Endothelial cell of hepatic sinusoid (primary cell): ENCODE measurements around the gene LZTFL1.

ENCODE experiments used
- in situ Hi-C: cut with HindIII; loops from 2 replicates; pipeline ENCODE4 v1.10.0; 2017; ENCODE audit warnings: low sequenced_read_pairs

The LZTFL1 gene

DNA sequence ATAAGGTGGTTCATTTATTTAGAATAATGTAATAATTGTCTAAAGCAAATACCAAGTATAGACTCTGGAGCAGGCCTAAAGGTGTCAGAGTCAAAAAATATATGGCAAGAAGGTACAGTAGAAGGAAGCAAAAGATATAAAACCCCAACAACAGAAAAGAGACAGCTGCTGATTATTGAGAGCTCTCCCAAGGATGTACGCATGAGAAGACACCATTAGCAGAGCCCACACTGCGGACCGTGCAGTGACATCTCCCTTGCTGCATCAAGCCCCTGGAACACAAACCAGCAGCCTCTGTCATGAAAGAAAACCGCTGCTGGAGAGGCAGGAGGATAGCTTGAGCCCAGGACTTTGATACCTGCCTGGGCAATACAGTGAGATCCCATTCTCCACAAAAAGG, 27.6 kb downstream of the LZTFL1 start:
- in situ Hi-C loops = no loop called here

DNA sequence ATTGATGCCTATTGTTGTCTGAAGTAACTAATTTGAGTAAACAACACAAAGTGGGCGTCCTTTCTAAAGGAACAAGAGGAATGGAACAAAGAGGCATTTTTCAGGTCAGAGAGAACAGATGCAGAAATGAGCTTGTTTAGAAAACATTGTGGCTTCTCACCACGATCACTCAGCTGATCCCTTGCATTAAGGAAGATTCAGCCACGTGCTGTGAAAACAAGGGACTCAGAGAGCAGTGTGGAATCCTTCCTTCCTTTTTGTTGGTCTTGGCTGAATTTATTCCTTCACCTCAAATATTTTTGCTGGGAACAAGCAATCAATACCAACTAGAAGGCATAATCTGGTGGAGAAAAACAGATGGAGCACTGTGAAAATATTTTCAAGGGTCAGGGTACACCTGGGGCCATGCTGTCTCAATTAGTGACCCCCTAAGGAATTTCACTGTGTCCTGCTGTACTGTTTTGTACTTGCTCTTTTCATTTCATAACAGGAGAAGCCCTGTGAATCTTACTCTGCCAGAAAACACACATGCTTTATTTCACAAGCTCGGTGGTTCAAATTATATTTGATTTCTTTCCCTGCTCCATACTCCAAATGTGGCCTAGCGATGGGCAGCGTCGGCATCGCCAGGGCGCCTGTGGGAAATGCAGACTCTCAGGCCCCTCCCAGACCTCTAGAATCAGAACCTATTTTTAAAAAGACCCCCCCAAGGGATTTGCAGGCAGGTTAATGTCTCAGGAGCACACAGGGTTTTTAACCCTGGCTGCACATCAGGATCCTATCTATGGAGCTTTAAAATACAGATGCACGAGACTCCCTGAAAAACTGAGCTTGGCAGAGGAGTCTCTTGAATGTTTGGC, 34.0 kb downstream of the LZTFL1 start:
- in situ Hi-C loops = no loop called here

DNA sequence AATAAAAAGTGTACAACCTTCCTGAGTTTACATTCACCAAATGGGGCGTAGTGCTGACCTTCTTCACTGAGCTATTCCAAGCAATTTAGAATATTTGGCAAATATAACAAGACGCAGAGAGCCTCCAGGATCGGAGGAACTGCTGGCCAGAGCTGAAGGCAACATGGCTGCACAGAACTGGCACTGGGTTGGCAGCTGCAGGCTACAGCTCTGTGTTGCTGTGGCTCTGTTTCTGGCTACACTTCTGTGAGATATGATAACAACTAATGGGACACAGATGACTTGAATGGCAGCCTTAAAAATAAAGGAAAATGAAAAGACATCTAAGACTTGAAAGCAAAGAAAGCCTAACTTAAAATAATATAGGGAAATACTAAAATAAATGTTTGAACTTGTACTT, 34.8 kb downstream of the LZTFL1 start:
- in situ Hi-C loops = no loop called here

DNA sequence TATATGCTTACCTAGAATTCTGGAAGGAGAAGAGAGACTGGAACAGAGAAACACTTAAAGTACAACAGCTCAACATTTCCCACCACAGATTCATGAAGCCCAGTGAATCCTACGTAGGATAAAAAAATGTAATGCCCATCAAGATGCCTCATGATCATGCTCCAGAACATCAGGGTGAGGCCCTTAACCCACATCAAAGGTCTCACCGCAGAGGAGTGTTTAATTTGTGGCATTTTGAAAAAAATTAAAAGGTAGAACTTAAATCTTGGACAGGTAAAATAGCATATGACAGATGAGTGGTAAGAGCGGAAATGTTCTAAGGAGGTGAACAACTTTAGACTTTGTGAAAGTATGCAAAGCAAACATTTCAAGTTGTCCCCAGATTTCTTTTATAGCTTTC, 35.8 kb downstream of the LZTFL1 start:
- in situ Hi-C loops = no loop called here

DNA sequence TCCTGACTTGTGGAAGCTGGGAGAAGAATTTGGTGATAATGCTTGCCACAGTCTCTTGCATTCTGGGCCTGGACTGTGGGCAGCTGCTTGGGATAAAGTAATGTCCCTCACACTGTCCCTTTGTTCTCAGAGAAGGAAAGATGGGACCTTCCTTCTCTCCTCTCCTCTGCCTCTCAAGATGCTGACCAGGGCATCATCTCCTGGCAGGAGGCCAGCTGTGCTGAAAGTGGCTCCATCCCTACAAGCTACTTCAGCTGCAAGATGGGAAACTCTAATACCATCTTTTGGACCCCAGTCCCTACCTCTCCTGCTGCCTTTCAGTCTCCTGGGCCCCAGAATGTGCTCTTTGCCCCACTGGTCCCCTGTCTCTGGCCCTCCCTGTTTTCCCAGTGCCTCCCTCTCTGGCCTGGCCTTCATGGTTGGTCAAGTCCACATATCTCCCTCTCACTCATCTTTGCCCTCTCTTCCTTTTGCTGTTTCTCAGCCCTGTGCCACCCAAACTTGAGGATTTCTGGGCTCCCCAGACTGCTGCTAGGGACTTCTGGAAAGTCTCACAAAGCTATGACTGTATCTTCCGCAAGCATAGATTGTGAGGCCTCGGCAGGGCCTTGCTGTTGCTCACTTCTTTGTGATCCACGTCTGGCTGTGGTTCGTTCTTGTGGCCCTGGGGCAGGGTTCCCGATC, 38.5 kb downstream of the LZTFL1 start:
- in situ Hi-C loops = no loop called here

DNA sequence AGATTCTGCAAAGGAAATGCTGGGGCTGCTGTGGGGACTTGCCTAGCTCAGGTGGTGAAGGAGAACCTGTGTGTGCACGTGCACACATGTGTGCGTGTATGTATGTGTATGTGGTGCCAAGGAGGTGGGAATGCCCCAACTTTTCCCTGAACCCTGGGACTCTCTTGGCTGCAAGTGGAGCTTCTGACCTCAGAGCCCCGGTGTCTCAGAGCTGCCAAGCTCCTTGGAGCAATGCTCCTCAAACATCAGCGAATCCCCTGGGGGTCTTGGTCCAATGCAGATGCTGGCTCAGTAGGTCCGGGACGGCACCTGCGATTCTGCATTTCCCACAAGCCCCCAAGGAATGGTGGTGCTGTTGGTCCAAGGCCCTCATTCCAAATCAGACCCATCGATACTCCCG, 39.8 kb downstream of the LZTFL1 start:
- in situ Hi-C loops = no loop called here

DNA sequence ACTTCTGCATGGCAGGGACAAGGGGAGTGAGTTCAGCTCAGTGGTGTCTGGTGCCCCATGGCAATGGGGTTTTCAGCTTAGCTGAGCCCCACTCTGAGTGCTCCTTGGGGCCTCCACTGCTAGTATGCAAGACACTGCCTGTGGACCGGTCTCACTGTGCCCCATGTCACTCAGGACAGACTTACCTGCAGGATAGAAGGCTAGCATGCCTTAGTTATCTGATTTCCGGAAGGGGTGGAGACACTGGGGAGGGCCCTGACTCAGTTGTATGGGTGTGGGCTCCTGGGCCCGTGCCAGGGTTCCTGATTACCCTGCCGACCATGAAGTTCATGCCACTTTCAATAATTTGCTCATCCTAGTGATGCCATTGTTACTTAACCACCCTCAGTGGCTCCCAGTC, 41.3 kb downstream of the LZTFL1 start:
- in situ Hi-C loops = no loop called here

DNA sequence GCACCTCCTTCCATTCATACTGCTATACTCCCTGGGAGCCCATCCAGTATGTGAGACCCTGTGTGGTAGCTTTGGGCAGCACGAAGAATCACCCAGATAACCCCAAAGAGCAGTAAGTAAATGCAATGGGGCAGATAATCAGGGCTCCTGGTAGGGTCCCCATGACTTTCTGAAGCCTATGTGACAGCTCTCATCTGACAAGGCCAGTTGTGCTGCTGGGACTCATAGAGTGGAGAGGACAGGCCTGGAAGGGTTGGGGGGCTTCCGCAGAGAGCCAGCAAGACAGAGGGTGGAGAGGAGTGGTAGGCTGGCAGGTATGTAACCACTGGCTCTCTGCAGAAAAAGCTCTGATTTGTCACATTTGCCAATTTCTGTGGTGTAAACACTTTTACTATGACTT, 42.3 kb downstream of the LZTFL1 start:
- in situ Hi-C loops = no loop called here

DNA sequence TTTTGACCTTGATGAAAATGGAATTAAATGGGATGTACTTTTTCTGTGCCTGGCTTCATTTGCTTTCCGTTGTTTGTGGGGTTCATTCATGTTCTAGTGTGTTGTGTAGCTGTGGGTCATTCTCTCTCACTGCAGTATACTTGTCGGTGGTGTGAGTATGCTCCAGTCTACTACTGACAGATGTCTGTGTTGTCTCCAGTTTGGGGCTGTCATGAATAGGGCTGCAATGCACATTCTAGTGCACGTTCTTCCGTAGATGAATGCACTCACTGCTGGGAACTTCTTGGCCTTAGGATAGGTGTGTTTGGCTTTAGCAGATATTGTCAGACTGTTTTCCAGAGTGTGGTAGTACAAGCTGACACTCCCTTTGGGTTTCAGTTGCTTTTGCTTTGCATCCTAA, 43.9 kb downstream of the LZTFL1 start:
- in situ Hi-C loops = no loop called here

DNA sequence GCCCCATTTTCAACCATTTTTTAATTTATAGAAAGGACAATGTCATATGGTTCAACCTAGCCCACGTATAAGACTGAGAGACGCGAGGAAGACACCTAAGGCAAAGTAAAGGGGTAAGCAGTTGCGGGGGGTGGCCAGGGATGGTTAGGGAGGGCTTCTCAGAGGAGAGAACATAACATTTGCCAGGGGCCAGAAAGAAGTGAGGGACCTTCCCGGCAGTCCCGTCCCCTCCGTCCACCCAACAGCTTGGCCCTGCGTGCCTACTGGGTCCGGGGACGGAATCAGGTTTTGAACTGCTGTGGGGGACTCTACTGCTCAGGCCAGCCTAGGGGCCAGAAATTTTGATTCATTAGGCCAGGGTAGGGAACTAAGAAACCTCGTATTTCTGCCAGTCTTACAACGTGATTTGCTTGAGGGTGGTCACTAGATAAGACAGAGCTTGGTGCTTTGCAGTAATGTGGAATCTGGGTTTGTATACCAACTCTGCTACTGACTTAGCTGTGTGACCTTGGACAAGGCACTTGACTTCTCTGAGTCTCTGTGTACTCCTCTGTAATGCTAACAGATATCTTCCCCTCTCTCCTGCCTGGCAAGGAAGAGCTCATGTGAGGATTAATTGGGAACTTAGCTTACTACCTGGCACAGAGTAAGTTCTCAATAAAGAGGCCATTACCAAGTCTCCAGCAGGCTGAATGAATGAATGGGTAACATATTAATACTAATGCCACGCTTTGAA, 44.8 kb downstream of the LZTFL1 start:
- in situ Hi-C loops = no loop called here

DNA sequence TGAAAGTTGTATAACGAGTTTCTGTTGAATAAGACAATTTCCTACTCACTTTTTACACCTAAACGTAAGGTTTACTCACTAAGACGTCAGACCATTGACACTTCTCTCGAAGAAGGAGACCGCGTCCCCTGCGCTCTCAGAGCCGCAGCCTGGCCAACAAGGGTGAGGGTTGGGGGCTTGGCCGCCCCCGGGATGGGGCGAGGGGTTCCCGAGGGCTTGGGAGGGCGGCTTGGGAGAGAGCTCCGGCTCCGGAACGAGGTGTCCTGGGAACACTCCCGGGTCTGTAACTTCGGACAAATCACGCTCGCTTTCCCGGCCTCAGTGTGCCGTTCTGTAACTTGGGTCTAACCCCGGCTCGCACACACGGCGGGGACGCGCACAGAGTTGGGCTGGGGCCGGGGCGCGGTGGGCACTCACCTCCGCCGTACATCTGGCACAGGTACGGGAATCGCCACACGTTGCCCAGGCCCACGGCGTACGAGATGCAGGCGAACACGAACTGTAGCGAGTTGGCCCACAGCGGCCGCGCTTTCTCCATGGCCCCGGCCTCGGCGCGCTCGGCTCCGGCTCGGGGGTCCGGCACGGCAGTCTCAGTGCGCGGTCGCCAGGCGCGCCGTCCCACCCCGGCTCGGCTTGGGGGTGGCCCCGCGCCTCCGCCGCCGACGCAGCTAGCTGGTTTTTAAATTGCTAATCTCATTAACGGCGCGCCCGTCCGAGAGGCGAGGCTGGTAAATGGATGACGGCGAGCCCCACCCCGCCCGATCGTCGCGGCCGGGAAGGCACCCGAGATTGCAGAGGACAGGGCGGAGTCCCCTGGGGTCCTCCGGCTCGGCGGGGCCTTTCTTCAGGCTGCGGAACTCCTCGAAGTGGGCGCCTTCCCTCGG, 45.8 kb downstream of the LZTFL1 start, which contains the start of gene SLC6A20:
Gene SLC6A20, minus strand, starts transcription at position 655 of the 884 bp plus-strand sequence. Its CDS starts 117 bp downstream, at position 538.
- in situ Hi-C loops = no loop called here

DNA sequence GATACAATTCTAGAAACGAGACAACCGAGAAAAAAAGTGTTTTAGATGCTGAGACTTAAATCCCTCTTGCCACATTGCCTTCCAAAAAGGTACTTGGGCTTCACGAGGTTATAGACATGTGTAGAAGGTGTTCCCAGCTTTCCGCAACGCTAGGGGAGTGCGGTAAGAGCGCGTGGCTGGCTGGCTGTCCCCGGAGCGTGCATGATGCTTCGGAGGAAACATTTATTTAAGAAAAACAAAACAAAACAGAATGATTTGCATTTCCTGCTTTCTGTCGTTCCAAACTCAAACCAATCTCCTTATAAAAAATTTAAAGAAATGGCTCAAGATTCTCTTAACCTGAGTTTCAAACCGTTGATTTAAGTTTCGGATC, 46.4 kb downstream of the LZTFL1 start:
- in situ Hi-C loops = no loop called here

DNA sequence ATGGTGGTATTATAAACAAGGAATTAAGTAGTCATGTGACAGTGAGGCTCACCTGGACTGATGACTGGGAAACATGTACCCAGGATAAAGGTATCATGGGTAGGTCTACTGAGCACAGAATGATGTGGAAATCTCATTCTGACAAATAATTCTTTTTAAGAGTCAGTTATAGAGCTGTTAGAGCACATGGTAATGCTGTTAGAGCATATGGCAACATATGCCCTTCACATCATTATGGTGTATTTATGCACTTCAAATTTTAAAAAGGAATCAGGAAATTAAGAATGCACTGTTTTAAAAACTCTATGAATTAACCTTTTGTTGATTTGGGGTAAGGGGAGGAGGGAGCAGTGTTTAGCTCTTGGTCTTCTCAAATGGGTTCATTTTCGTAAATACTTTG, 47.3 kb downstream of the LZTFL1 start:
- in situ Hi-C loops = no loop called here

DNA sequence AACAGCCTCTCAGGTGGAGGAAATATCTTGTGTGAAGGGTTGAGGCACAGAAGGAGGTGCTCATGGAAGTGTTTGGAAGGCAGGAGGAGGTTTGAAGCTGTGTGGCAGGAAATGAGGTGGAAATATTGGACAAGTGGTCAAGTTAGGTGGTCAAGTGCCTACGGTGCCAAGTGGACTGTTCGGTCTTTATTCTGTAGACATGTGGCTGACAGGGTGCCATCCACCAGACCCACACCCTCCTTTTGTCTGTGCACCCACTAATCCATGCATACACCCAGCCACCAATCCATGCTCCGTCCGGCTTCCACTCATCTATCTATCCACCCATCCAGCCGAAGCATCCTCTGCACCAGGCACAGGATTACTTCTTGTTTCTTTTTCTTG, 47.8 kb downstream of the LZTFL1 start:
- in situ Hi-C loops = no loop called here

DNA sequence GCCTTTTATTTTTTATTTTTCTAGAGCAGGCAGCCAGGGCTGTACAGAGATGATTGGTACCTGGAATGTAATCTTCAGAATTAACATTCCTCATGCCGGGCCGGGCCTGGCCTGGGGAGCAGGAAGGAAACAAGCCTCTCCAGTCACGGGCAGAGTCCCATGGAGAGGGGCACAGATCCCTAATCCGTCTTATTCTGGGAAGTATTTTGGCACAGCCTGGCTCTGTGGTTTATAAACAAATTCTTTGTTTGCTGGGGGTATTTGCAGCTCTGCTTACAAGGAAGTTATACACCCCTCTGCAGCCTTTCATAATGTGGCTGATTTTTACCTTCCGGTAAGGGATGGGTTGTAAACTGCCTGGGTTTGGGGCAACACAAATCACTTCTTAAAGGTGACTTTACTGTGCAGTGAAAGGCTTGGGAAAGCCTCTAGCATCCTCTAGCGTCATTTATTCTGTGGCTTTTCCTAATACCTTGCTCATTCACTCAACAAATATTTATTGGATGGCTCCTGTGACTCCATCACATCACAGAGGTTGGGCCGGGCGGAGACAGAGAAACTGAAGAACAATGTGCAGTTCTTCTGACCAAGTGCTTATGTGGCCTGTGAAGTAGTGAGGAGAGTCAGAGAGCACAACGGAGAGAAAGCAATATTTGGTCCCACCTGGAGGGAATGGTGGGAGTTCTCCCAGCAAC, 48.3 kb downstream of the LZTFL1 start:
- in situ Hi-C loops = no loop called here

DNA sequence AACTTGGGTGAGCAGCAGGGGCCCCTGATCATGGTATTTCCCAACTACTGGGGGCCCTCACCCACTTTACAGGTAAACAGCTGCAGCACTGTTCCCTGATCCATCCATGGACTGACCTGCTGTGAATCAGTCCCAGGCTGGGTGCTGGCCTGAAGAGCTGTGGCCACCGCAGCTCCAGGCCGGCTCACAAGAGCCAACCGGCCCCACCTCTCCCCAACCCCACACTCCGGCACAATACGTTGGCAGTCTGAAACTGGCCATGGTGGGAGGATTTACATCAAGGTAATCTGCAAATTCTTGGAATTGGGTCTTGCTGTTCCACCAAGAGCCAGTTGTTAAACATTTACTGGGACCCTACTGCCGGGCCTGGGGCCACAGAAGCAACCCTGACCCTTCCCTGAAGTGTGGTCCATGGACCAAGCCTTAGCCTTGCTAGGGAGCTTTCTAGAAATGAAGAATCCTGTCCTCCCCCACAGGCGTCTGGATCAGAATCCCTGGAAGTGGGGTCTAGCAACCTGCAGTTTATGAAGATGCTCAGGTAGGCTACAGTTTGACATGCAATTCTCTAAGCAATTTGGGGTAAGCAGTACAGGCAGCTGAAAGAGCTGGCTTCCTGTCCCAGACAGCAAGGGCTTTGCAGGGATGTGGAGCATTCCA, 49.3 kb downstream of the LZTFL1 start:
- in situ Hi-C loops = no loop called here

DNA sequence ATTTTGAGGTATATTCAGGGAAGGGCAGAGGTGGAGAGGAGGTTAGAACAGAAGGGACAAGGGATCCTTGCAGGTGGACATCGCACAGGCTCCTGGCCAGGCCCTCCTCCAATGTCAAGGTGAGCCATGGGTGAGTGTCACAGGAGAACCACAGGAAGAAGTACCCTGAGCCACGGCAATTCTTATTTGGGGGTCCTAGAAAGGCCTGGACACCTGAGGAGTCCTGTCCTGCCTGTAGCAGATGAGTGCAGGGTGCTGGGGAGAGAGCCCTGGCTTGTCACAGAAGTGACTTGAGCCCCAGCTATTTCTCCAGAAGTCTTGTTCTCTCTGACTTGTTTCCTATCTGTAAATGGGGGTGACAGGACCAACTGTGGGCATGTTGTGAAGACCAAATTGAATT, 49.9 kb downstream of the LZTFL1 start:
- in situ Hi-C loops = no loop called here

DNA sequence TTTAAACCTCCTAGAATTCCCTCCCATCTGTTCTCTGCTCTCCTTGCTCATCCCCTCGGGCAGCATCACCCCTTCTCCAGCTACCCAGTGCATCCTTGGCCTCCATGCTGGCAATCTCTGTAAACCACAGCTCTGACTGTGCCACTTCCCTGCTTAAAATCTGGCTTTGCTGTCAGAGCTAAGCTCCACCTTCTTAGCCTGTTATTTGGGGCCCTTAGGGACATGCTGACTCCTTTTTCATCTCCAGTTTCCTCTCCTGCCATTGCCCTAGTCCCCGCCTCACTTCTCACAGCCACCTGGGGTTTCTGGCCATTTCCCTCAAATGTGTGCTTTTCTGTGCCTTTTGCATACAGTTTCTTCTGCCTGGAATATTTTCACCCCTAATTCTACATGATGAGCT, 51.3 kb downstream of the LZTFL1 start:
- in situ Hi-C loops = no loop called here

DNA sequence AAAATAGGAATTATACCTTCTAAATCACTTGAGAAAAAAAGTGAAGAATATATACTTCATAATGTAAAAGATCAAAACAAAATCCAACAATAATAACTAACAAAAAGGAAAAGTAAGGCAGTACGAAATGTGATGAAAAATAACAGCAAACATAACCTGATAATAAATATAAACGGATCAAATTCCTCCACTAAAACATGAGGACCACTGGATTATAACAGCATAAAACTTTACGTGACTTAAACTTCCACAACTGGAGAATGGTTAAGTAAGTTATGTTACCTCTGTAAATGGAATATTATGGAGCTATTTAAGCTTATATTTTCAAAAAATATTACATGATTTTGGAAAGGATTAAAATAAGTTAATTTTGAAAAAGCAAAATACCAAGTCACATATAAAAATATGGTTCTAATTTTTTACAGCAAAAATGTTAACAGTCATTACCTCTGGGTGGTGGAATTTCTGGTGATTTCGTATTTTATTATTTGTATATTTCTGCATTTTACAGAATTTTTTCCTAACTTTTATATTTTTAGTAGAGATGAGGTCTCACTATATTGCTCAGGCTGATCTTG, 52.6 kb downstream of the LZTFL1 start:
- in situ Hi-C loops = no loop called here
